SK-N-MC (cell line): ENCODE data around the gene CDSN.

Source experiments
- EZH2 ChIP-seq: fragments of 200-600 bp; sonication (generic); IDR thresholded peaks from one replicate; pipeline ENCODE4 v1.6.1; 2017; ENCODE audit warnings: antibody characterized with exemption
- FOXP2 ChIP-seq: optimal IDR thresholded peaks from 2 replicates; pipeline ENCODE3; 2011; ENCODE audit warnings: mild to moderate bottlenecking, moderate library complexity; ENCODE audit not compliant: insufficient read depth; ENCODE audit errors: extremely low read length, control extremely low read depth
- POLR2AphosphoS5 ChIP-seq: IDR thresholded peaks from 2 replicates; pipeline ENCODE4 v1.6.1; 2012; ENCODE audit warnings: mild to moderate bottlenecking, low read depth, low read length, borderline replicate concordance

DNA sequence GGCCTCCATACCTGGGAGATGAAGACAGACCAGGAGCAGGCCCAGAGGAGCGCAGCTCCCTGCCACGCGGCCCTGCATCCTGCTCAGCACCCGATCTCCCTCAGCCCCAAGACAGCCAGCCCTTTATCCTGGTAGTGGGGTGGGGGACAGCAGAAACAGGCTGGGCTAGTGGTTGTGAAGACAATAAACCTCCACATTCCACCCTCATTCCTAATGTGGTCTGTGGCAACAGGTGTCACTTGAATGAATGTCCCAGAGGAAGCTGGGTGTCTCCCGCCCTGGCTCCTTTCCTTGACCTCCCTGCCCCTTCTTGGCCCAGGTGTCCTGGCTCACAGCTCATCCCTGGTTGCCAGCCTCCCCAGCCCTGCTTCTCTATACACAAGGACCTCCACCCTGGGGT is 7.8 kb downstream of the CDSN start, which contains the start of gene C6orf15:
- TF ChIP-seq FOXP2 (no peak), EZH2 (no peak), POLR2AphosphoS5 (no peak)
